GM12891 (cell line): ENCODE measurements around the gene MAP7D1.

Experiments
- POLR2AphosphoS5 ChIP-seq: IDR thresholded peaks from 2 replicates; pipeline ENCODE4 v1.6.1; 2011; ENCODE audit warnings: low read depth, low read length, control low read depth
- TAF1 ChIP-seq: IDR thresholded peaks from 2 replicates; pipeline ENCODE4 v1.6.1; 2011; ENCODE audit warnings: low read depth, low read length, control low read depth

GRCh38 chr1:36122062-36123030 lies 33.6 kb upstream of the MAP7D1 start:
- TF ChIP-seq POLR2AphosphoS5 (no peak), TAF1 (no peak)
